HG02885 (cell line): ENCODE measurements around the gene TRIM29.

Experiments used
- ATAC-seq: cut with Tn5 transposase; IDR thresholded peaks from one replicate; pipeline ENCODE4 v1.9.1; 2021; ENCODE audit warnings: mild to moderate bottlenecking; ENCODE audit not compliant: unreplicated experiment, poor library complexity

Gene TRIM29

GRCh38 chr11:120066738-120067437, 71.0 kb downstream of the TRIM29 start:
- no peak for ATAC-seq

- no peak for ATAC-seq
These were observed 72.0 kb downstream of the TRIM29 start for GRCh38 chr11:120065876-120066275.

- ATAC-seq, result no peak
These were observed 72.7 kb downstream of the TRIM29 start for GRCh38 chr11:120065176-120065575.

GRCh38 chr11:120064341-120064740, 73.6 kb downstream of the TRIM29 start:
- ATAC-seq, result no peak

GRCh38 chr11:120063686-120064340, 74.1 kb downstream of the TRIM29 start:
- no peak for ATAC-seq

DNA sequence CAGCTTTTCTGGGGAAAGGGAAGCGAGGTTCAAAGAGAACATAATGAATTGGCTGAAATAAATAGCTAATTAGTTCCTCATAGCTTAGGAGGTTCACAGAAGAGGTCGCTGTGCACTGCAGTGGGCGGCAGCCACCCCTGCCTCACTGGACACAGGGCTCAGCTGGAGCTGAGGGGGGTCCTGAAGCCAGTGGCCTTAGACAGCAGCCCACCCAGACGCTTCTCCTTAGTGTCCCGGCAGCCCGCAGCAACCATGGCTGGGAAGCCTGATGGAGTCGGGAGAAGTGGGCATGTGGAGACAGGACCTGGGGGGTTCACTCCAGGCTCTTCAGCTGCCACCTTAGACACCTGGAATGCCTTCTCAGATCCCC, 75.4 kb downstream of the TRIM29 start:
- ATAC-seq, result no peak

GRCh38 chr11:120061761-120062560, 76.0 kb downstream of the TRIM29 start:
- no peak for ATAC-seq
